RWPE2 (cell line): Measurements from ENCODE around the gene ANKS1B.

Experiments
- ATAC-seq: fragments of 200-7000 bp; cut with Tn5 transposase; 3 replicates; pipeline ENCODE4 v1.9.1; 2021; ENCODE audit warnings: low read depth
- DNase-seq: peaks from one replicate; pipeline ENCODE4 v3.0.0-alpha.2; 2020; ENCODE audit warnings: low spot score
- H3K27ac ChIP-seq: fragments of 450-650 bp; 2 replicates; pipeline ENCODE4 v1.5.1; 2017; ENCODE audit warnings: mild to moderate bottlenecking; ENCODE audit not compliant: poor library complexity, severe bottlenecking
- H3K27me3 ChIP-seq: fragments of 250-450 bp; sonication (Bioruptor Pico); 2 replicates; pipeline ENCODE4 v1.5.1; 2021; ENCODE audit warnings: mild to moderate bottlenecking, moderate library complexity; ENCODE audit not compliant: insufficient read depth, poor library complexity, severe bottlenecking
- H3K36me3 ChIP-seq: fragments of 250-450 bp; sonication (Bioruptor Pico); 2 replicates; pipeline ENCODE4 v1.5.1; 2020; ENCODE audit warnings: low read depth, mild to moderate bottlenecking, moderate library complexity
- H3K4me1 ChIP-seq: fragments of 250-450 bp; sonication (Bioruptor Pico); 2 replicates; pipeline ENCODE4 v1.5.1; 2021; ENCODE audit warnings: mild to moderate bottlenecking, moderate library complexity; ENCODE audit not compliant: insufficient read depth, poor library complexity, severe bottlenecking
- H3K4me3 ChIP-seq: fragments of 250-450 bp; sonication (Bioruptor Pico); 2 replicates; pipeline ENCODE4 v1.5.1; 2021; ENCODE audit warnings: mild to moderate bottlenecking, moderate library complexity; ENCODE audit not compliant: severe bottlenecking
- H3K9me3 ChIP-seq: fragments of 250-450 bp; sonication (Bioruptor Pico); 2 replicates; pipeline ENCODE4 v1.5.1; 2021; ENCODE audit warnings: mild to moderate bottlenecking, moderate library complexity; ENCODE audit not compliant: severe bottlenecking
- CTCF ChIP-seq: fragments of 450-650 bp; IDR thresholded peaks from one replicate; pipeline ENCODE4 v1.5.1; 2017; ENCODE audit warnings: mild to moderate bottlenecking, moderate library complexity; ENCODE audit not compliant: poor library complexity, severe bottlenecking

The ANKS1B gene

DNA sequence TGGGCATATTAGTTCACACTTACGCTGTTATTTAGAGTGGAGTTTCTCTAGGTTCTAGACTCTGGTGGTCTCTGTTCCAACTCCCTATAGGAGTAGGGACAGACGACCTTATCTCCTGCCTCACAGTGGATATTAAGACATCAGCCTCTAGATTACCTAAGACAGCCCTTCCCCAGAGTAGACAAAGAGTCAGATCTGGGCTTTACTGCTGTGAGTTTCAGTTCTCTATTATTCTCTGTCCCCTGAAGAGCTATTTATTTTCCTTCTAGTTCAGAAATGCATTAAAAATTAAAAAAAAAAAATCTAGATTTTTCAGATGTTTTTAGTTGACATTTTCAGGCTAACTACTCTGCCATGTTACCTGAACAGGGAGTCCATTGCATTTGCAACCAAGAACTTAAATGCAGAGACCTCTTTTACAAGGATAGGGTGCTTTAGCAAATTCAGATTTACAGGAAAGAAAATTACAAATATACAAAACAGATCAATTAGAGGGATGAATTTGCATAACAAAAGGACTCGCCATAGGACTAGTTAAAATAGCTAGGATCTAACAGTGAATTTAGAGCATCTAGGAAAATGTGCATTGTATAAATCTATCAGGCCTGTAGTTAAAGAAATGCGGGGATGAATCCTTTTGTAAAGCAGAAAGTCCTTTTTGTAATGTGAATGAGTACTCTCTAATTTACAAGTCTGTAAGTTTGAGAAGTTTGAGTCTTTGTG lies 958.2 kb downstream of the ANKS1B start:
- Histone ChIP-seq H3K36me3 (no peaks in the 10 kb centered on the region), H3K4me1 (no peaks in the 10 kb centered on the region), H3K4me3 (no peak overlapping the region), H3K27me3 (no peaks in the 10 kb centered on the region), H3K27ac (no peak overlapping the region), H3K9me3 (no peaks in the 10 kb centered on the region)
- DNase-seq (no peak), ATAC-seq (no peak)
- TF ChIP-seq CTCF = no peak

GRCh38 chr12:99024870-99025269 lies 959.9 kb downstream of the ANKS1B start:
- no peak for TF ChIP-seq CTCF
- ATAC-seq (no peak), DNase-seq (no peak)
- Histone ChIP-seq H3K27me3 (no peaks in the 10 kb centered on the region), H3K27ac (no peak overlapping the region), H3K36me3 (no peaks in the 10 kb centered on the region), H3K9me3 (no peaks in the 10 kb centered on the region), H3K4me1 (no peaks in the 10 kb centered on the region), H3K4me3 (no peak overlapping the region)

DNA sequence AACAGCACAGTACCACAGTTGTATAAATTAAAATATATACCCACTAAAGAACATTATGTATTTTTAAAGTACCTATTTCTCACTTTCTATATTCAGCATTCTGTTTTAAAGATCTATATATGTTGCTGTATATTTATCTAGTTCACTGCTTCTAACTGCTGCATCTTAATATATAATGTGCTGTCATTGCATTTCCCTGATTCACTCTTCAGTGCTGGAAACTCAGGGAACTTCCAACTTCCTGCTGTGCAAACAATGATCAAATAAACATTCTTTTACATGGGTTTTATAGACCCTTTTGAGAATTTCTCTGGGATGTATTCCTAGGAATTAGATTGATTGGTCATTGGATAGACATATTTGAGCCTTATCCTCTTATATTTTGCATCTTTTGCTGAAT lies 960.5 kb downstream of the ANKS1B start:
- no peaks in the 10 kb centered on the region for H3K9me3 ChIP-seq
- H3K4me1 ChIP-seq = no peaks in the 10 kb centered on the region
- TF ChIP-seq CTCF = no peak

GRCh38 chr12:99020871-99021270 lies 963.9 kb downstream of the ANKS1B start:
- peak; percentile 57 for ATAC-seq
- H3K27ac ChIP-seq = no peak overlapping the region
- H3K4me3 ChIP-seq = no peak overlapping the region
- no peaks in the 10 kb centered on the region for H3K27me3 ChIP-seq
- no peaks in the 10 kb centered on the region for H3K36me3 ChIP-seq
- no peak for TF ChIP-seq CTCF
- H3K4me1 ChIP-seq = no peaks in the 10 kb centered on the region
- no peaks in the 10 kb centered on the region for H3K9me3 ChIP-seq
- no peak for DNase-seq

More for the DNA sequence above, 960.5 kb downstream of the ANKS1B start:
- no peak overlapping the region for H3K27ac ChIP-seq
- no peak overlapping the region for H3K4me3 ChIP-seq
- ATAC-seq = no peak
- no peaks in the 10 kb centered on the region for H3K36me3 ChIP-seq
- no peak for DNase-seq
- H3K27me3 ChIP-seq = no peaks in the 10 kb centered on the region

DNA sequence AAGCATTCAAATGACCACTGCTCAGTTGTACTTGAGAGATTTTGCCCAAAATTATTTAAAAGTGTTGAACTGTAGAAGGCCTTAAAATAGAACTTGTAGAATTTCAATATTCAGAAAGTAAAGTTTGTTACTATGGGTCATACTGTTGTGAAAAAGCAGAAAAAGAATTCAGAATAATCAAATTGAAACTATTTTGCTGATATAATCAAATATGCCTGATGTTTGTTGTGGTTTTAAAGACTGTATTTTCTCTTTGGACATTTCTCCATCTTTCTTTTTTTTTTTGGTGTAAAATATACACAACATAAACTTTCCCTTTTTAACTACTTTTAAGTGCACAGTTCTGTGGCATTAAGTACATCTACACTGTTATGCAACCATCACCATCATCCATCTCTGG lies 964.9 kb downstream of the ANKS1B start:
- Histone ChIP-seq H3K27me3 (no peaks in the 10 kb centered on the region), H3K36me3 (no peaks in the 10 kb centered on the region), H3K4me3 (no peak overlapping the region), H3K9me3 (no peaks in the 10 kb centered on the region), H3K27ac (no peak overlapping the region), H3K4me1 (no peaks in the 10 kb centered on the region)
- DNase-seq (no peak), ATAC-seq (no peak)
- TF ChIP-seq CTCF = no peak
